GM21447 (cell line): ENCODE measurements around the gene GARRE1.
"Not testable (repeated sequence)": the region's sequence is repeated elsewhere in the genome, so short reads cannot be mapped to it uniquely, and the experiment has no call there.

Experiments used
- ATAC-seq: cut with Tn5 transposase; IDR thresholded peaks from one replicate; pipeline ENCODE4 v1.9.1; 2021; ENCODE audit not compliant: unreplicated experiment

GARRE1 gene

DNA sequence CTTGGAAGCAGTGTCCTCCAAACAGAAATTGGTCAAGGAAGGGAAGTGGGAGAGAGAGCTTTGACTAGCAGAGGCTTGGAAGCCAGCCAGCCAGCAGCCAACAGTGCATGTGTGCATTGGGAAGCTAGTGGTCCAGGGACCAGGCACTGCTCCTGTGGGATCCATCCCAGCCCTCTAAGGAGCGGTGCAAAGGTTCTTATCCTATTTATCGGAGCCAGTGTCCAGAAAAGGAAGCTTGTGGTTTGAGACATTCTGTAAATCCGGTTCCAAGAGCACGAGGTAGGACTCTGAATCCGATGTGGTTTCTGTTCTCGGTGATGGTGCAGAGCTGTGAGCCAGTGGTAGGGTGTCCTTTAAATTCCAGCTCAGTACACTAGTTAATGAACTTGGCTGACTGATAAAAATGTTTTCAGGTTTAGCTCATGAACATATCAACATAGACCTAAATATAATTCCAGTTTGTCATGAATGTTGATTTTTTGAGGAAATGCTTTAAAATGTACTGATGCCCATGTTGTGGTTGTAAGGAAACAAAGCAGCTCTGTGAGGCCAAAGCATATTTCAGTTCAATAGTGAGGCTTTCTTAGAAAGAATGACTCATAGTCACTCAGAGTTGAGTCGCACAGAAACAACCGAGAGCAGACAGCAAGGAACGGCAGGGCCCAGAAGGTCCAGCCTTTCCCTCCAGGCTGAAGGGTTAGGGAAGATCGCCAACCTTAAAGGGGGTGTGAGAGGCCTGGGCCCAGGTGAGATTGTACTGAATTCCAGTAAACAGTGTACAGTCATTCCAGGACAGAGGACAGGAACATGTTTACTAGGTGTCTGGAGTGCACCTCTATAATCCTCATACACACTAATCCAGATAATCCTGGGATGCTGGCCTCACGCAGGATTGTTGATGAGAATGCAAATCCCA, 21.5 kb upstream of the GARRE1 start:
- peak; percentile 54 for ATAC-seq

DNA sequence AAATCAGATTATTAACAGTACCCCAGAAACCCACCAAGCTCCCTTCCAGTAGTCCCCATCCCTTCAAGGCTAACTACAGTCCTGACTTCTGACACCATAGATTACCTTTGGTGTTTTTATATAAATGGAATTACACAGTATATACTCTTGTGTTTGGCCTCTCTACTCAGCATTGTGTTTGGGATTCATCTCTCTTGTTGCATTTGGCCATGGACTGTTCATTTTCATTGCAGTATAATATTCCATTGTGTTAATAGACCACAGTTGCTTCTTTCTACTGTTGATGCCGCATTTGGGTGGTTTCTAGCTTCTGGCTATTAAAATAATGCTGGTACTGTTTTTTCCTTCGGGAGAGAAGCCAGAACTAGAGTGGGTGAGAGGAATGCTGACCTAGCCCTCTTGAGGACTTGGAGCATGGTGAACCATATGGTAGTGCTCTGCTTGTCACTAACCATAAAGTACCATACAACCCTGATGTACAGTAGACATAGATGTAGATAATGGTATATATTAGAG, 18.9 kb upstream of the GARRE1 start:
- ATAC-seq = no peak

DNA sequence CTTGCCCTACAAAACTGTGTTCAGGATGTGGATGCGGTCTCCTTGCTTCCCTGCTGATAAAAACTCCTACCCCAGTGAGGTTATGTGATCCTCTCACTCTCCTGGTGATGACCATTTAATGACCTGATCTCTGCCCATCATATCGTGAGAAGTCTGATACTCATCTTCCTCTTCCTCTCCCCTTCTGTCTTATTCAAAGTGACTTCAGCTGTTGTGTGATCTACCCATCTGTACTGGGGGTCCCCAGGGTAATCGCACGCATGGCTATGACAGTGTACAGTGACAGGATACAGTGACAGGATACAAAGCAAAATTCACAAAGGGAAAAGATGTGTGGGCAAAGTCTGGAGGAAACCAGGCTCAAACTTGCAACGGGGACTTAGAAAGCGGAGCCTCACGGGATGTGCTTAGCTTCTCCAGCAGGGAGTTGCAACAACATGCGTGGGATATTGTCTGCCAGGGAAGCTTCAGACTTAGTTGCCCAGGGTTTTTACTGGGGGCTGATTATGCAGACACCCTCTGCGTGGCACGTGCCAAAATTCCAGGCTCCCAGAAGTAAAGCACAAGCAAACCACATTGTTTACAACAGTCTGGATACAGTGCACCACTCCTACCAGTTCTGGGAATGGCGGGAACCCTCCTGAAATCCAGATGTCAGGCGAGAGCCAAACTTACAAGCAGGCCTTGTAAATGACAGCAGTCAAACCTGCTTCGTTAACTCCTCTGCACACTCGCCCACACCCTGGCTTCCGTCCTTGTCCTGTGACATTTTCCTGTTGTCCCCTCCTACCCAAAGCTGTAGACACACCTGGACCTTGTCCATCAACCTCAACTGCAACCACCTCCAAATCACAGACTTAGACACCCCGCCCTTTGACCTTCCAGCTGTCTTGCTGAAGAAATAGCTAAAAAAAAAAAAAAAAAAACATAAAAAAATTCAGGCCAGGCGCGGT, 18.0 kb upstream of the GARRE1 start:
- ATAC-seq = no peak

DNA sequence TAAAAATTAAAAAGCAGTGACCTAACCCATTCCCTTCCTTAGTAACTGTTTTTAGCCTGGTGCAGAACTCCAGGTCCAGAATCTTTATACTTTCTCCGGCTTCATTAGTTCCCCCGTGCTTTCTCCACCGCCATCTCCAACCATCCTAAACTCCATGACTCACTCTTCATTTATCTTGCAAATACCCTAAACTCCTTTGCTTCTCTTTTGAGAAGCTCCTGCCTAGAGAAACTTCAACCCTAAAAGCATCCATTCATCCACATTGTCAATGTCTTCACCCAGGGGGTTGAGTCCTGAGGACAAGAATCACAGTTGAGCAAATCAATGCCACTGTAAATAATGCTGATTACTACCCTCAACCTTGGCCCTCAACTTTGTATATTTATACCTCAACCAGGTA, 17.1 kb upstream of the GARRE1 start:
- no peak for ATAC-seq

DNA sequence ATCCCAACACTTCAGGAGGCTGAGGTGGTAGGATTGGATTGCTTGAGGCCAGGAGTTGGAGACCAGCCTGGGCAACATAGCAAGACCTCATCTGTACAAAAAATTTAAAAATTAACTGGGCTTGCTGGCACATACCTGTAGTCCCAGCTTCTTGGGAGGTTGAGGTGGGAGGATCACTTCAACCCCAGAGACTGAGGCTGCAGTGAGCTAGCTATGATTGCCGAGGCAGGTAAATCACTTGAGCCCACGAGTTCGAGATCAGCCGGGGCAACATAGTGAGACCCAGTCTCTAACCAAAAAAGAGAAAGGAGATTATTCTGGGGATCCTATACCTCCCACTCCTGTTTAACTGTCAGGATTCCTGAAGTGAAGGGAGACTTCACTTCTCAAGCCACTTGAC, 16.4 kb upstream of the GARRE1 start:
- no peak for ATAC-seq

DNA sequence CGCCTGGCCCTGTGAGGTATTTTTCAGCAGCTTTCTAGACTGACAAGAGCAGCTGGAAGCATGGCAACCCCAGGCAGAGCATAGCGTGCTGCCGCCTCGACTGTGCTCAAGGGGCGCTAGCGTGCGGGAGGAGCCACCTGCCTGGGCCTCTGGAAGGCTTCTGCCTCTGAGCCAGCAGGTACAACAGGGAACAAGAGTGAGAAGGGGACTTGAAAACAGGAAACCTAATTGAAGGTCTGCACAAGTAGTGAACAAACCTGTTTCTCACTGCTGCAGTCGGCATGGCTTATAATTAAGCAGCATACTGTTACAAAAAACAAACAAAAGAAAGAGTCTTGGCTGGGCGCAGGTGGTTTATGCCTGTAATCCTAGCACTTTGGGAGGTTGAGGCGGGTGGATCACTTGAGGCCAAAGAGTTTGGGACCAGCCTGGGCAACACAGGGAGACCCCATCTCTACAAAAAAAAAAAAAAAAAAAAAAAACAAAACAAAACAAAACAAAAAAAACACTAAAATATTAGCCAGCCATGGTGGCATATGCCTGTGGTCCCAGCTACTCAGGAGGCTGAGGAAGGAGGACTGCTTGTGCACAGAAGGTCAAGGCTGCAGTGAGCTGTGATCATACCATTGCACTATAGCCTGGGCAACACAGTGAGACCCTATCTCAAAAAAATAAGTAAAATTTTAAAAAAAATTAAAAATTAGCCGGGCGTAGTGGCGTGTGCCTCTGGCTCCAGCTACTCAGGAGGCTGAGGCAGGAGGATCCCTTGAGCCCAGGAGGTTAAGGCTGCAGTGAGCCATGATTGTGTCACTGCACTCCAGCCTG, 12.6 kb upstream of the GARRE1 start:
- no peak for ATAC-seq

DNA sequence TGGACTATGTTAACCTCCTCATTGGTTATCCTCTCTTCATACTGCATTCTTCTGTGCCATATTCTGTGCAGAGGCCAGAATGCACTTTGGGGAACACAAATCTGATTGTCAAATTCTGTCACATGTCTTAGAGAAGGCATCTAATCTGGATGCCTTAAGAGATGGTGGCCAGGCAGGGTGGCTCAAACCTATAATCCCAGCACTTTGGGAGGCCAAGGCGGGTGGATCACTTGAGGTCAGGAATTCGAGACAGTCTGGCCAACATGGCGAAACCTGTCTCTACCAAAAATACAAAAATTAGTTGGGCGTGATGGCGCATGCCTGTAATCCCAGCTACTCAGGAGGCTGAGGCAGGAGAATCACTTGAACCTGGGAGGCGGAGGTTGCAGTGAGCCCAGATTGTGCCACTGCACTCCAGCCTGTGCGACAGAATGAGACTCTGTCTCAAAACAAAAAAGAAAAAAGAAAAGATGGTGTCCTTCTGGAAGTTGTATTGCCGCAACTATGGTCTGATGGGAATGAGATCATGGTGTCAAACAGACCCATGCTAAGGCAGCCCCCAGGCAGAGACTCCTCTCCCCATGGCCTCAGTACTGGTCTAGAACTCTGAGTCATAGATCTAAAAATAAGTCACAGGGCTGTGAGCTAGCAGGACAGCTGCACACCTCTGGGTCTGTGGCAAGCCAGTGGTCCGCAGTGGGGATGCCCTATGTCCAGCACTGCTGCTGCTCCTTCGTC, 11.0 kb upstream of the GARRE1 start:
- not testable (repeated sequence) for ATAC-seq

DNA sequence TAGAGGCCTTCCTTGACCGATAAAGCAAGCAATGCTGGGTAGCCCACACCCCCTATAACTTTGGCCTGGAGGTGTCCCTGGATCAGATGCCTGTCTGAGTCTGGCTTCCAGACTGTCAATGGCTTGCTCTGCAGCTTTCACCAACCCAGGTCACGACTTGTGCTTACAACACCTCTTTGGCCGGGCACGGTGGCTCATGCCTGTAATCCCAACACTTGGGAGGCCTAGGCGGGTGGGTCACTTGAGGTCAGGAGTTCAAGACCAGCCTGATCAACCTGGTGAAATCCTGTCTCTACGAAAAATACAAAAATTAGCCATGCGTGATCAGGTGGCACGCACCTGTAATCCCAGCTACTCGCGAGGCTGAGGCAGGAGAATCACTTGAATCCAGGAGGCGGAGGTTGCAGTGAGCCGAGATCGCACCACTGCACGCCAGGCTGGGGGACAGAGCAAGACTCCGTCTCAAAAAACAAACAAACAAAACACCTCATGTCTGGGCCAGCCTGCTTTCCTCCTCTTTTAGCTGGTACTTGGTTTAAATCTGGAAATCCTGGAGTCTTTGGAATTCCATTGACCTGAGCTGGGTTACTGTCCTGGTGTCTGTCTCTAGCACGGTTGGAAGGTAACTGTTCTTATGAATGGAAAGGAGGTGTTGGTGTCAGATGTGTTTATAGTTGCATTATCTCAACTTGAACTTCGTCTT, 10.3 kb upstream of the GARRE1 start:
- no peak for ATAC-seq

DNA sequence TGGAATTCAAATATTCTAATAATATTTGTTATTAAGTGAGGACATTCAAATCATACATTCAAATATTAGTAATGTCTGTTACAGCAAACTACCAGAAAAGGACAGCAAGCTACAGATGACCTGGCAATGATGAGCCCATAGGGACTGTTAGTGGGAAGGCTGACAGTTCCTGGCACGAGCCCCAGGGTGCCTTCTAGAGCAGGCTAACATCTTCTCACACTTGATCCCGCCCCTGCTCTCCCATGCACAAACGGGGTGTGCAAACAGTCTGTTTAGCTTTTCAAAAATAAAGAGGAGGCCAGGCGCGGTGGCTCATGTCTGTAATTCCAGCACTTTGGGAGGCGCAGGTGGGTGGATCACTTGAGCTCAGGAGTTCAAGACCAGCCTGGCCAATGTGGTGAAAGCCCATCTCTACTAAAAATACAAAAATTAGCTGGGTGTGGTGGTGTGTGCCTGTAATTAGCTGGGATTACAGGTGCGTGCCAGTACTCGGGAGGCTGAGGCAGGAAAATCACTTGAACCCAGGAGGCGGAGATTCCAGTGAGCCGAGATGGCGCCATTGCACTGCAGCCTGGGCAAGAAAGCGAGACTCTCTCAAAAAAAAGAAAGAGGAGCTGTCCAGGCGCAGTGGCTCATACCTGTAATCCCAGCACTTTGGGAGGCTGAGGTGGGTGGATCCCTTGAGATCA, 9.6 kb upstream of the GARRE1 start:
- ATAC-seq = no peak

DNA sequence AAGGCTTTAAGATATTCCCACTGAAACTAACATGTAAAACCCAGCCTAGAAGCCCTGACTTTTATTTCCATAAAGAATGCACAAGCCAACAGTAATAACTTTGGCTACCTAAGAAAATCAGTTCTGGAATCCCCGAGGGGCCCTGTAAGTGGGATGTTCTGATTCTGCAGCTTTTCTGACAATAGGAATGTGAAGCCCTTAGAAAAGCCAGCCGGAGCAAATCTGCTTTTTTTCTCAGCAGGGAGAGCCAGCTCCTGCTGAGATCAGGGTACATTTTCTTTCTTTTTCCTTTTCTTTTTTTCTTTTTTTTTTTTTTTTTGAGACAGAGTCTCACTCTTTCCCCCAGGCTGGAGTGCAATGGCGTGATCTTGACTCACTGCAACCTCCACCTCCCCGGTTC, 8.0 kb upstream of the GARRE1 start:
- ATAC-seq = no peak

DNA sequence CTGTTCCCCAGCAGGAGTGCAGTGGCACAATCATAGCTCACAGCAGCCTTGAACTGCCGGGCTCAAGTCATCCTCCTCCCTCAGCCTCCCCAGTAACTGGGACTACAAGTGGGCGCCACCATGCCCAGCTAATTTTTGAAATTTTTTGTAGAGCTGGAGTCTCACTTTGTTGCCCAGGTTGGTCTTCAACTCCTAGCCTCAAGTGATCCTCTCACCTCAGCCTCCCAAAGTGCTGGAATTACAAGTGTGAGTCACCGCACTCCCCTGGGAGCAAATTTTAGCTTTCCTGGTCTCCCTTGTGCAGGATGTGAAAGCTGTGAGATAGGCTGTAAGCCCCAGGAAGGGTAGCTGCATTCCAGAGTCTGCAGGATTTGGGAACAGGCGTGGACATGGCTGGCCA, 5.4 kb upstream of the GARRE1 start:
- ATAC-seq = no peak

DNA sequence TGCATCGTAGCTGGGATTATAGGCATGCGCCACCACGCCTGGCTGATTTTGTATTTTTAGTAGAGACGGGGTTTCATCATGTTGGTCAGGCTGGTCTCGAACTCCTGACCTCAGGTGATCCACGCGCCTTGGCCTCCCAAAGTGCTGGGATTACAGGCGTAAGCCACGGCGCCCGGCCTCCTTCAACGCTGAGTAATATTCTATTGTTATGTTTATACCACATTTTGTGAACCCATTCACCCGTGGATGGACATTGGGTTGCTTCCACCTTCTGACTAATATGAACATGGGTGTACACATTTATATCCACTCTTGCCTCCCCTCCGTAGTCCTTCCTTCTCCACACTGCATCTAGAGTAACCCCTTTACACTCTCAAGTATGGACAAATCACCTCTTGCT, 1.2 kb upstream of the GARRE1 start:
- not testable (repeated sequence) for ATAC-seq

DNA sequence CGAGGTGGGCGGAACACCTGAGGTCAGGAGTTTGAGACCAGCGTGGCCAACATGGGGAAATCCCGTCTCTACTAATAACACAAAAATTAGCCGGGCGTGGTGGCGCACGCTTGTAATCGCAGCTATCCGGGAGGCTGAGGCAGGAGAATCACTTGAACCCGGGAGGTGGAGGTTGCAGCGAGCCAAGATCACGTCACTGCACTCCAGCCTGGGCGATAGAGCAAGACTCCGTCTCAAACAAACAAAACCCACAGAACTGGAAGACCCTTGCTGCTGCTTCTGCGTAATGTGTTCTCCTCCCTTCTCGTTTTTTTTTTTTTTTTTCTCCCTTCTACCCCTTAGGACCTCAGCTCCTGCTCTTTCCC, 691 bp upstream of the GARRE1 start:
- not testable (repeated sequence) for ATAC-seq

DNA sequence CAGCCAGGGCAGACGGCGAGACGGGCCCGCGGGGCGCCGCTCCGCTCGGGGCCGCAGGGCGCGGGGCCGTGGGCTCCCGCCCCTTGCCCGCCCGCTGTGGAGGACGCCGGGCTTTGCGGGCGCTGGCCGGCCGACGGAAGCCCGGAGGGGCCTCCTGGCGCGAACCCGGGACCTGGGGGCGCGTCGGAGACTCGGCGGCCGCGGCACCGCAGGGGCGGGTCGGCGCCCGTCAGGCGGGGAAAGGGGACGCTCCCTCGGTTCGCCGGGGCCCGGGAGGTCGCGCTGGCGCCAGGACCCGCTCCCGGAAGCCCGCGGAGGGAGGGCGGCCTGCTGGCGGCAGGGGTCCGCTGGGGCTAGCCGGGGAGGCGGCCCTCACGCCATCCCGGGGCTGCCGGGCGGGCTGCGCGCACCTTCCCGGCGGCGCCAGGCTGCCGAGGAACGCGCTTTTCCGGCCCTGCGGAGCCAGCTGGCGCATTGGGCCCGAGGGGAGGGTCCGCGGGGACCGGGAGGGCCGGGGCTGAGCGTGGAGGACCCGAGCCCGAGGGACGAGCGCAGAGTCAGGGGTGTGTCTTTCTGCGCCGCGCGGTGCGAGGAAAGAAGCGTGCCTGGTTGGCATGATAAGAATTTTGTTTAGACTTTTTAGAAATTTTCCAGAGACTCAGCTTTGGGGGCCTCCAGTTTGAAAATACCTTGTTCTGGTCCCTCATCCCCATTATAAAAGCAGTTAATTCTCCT, 511 bp downstream of the GARRE1 start:
- peak; percentile 57 for ATAC-seq

DNA sequence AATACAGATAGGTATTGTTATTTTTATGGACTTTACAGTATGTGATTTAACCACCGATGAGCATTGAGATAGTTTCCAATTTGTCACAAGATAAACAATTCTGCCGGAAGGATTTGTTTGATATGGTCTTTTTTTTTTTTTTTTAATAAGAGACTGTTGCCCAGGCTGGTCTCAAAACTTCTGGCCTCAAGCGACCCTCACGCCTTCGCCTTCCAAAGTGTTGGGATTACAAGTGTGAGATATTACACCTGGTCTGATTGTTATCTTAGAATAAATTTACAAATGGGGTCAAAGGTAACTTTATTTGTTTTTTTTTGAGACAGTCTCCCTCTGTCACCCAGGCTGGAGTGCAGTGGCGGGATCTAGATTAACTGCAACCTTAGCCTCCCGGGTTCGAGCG, 1.2 kb downstream of the GARRE1 start:
- no peak for ATAC-seq

DNA sequence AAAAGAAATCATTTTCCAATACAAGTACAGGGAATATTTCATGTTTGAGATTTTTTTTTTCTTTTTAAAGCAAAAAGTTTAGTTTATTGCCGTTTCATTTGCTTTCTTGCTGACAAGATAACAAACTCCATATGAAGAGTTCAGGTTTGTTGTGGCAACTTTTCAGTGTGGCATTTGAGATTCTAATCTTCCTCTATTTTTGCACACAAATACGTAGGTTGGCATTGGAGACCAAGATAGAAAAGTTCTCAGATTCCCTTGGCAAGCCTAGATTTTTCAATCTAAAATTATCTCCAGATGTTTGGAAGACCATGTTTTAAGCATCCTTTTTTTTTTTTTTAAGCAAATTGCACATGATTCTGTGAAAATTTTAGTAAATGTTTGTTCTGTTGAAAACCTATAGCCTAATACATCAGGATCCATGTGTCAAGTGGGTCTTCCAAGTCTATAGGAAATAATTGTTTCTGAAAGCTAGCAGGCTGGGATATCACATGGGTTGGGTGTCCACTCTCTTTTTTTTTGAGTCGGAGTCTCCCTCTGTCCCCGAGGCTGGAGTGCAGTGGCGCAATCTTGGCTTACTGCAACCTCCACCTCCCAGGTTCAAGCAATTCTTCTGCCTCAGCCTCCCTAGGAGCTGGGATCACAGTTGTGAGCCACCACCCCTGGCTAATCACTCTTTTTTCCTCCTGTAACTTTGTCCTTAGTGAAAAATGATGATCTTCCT, 2.6 kb downstream of the GARRE1 start:
- no peak for ATAC-seq

DNA sequence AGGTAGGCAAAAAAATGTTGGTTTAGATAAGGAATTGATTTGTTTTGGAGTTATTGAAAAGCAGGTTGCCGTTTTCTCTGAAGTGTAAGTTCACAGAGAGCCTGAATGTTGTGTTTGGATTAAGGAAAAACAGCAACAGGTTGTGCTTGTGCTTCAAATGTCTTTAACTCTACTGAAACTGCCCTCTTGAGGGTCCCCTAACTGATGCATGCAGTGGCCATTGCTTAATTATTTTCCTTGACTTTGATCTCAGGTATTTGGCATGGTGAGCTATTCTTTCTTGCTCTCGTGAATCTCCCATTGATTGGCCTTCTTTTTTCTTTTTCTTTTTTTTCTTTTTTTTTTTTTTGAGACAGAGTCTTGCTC, 3.2 kb downstream of the GARRE1 start:
- ATAC-seq = no peak
